IPS-20b (cell line): ENCODE measurements around the gene MAGI1.

Source experiments
- H3K27ac ChIP-seq: one replicate; pipeline ENCODE4 v1.5.1; 2013; ENCODE audit warnings: low read length
- H3K27me3 ChIP-seq: 2 replicates; pipeline ENCODE4 v1.6.1; 2013; ENCODE audit warnings: mild to moderate bottlenecking, low read length, inconsistent platforms; ENCODE audit not compliant: insufficient read depth
- H3K36me3 ChIP-seq: 2 replicates; pipeline ENCODE4 v1.6.1; 2013; ENCODE audit warnings: low read depth, mild to moderate bottlenecking, inconsistent platforms, low read length, moderate library complexity; ENCODE audit not compliant: insufficient read depth
- H3K4me1 ChIP-seq: 2 replicates; pipeline ENCODE4 v1.6.1; 2013; ENCODE audit warnings: mild to moderate bottlenecking, control low read depth, inconsistent platforms, low read length, moderate library complexity; ENCODE audit not compliant: insufficient read depth
- H3K4me3 ChIP-seq: 2 replicates; pipeline ENCODE4 v1.5.1; 2013; ENCODE audit warnings: mild to moderate bottlenecking, low read length, inconsistent platforms
- H3K9ac ChIP-seq: 2 replicates; pipeline ENCODE4 v1.6.1; 2013; ENCODE audit warnings: low read depth, mild to moderate bottlenecking, inconsistent platforms, low read length, moderate library complexity
- H3K9me3 ChIP-seq: 2 replicates; pipeline ENCODE4 v1.6.1; 2013; ENCODE audit warnings: mild to moderate bottlenecking, low read depth, low read length, inconsistent platforms; ENCODE audit not compliant: insufficient read depth

Gene MAGI1

DNA sequence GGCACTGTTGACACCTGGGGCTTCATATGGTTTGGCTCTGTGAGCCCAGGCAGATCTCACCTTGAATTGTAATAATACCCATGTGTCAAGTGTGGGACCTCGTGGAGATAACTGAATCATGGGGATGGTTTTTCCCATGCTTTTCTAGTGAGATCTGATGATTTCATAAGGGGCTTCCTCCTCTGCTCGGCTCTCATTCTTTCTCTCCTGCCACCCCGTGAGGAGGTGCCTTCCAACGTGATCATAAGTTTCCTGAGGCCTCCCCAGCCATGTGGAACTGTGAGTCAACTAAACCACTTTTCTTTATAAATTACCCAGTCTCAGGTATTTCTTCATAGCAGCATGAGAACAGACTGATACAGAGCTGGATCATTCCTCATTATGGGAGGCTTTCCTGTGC is 695.0 kb downstream of the MAGI1 start:
- no peak overlapping the region; the same call in 1 of the 2 replicates for H3K9ac ChIP-seq
- no peak overlapping the region for H3K4me3 ChIP-seq
- no peaks in the 10 kb centered on the region for H3K36me3 ChIP-seq
- no peaks in the 10 kb centered on the region for H3K9me3 ChIP-seq
- no peak overlapping the region for H3K27ac ChIP-seq
- no peaks in the 10 kb centered on the region; the same call in 1 of the 2 replicates for H3K27me3 ChIP-seq
- H3K4me1 ChIP-seq, result peaks cover 34% of the 10 kb centered on the region; the same call in 1 of the 2 replicates

DNA sequence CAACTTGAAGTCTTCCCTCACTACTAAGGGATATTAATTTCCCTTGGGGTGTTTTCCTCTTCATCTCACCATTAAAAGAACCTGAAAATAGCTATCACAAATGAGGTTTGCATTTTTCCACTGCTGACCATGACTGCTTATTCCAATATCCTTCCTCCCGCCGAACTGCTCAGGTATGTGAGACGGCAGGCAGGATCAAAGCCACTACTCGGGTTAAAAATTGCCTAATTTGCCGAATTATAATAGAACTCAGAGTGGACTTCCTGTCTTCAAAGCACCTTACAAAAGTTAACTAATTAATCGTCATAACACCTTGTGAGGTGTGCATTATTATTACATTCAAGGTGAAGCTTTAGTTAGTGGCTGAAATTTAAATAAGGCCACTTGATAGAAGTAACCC is 695.7 kb downstream of the MAGI1 start:
- no peak overlapping the region for H3K4me3 ChIP-seq
- H3K9me3 ChIP-seq, result no peaks in the 10 kb centered on the region
- no peak overlapping the region for H3K27ac ChIP-seq
- H3K4me1 ChIP-seq, result peaks cover 34% of the 10 kb centered on the region; the same call in 1 of the 2 replicates
- no peaks in the 10 kb centered on the region for H3K36me3 ChIP-seq
- no peak overlapping the region for H3K9ac ChIP-seq
- H3K27me3 ChIP-seq, result no peaks in the 10 kb centered on the region; the same call in 1 of the 2 replicates

DNA sequence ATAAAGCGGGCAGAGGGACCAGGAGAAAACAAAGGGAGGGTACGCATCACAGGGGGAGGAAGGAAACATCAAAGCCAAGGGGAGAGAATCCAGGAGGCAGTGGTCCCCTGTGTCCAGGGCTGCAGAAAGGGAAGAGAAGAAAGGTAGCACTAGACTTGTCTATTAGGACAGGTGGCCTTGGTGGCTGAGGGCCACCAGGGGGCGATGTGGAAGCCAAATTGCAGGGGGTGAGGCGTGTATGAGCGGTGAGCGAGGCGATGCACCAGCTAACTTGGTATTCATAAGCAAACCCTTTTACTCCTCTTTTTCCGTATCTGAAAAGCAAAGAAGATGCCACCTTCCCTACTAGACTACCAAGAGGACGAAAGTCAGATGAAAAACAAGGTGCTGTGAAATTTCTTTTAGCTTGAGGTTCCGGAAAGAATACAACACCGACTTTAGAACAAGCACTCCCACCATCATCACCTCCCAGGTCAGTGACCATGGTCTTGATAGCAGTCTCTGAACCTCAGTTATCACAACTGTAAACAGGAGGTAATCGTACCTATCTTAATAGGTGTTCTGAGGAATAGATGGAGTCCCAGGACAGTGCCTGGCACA is 696.5 kb downstream of the MAGI1 start:
- peaks cover 34% of the 10 kb centered on the region; the same call in 1 of the 2 replicates for H3K4me1 ChIP-seq
- no peak overlapping the region for H3K9ac ChIP-seq
- H3K27ac ChIP-seq, result no peak overlapping the region
- H3K9me3 ChIP-seq, result no peaks in the 10 kb centered on the region
- H3K27me3 ChIP-seq, result no peaks in the 10 kb centered on the region; the same call in 1 of the 2 replicates
- no peaks in the 10 kb centered on the region for H3K36me3 ChIP-seq
- no peak overlapping the region for H3K4me3 ChIP-seq

DNA sequence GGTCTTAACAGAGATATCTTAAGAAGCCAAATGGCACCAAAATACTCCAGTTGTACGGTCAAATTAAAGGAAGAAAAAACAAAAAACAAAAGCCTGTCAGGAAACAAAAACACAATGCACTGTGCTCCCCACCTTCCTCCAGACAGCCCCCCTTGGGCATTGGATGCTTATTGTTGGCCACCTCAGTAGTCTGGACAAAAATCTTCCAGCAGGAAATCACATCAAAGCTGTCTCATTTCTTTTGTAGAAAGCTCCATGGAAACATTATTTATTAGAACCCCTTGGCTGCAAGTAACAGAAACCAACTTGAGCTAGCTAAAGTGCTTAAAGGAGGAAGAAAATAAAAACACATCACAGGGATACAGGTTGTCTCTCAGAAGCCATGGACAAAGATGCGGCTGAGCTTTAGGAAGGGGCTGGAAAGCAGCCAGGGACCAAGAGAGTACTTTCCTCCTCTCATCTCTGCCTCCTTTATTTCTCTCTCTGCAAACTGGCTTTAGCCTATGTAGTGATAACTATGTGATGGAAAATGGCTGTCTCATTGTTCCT is 699.5 kb downstream of the MAGI1 start:
- Histone ChIP-seq H3K4me1 (peaks cover 19% of the 10 kb centered on the region; the same call in 1 of the 2 replicates), H3K27me3 (no peaks in the 10 kb centered on the region; the same call in 1 of the 2 replicates), H3K4me3 (no peak overlapping the region), H3K27ac (no peak overlapping the region), H3K9me3 (no peaks in the 10 kb centered on the region), H3K9ac (no peak overlapping the region), H3K36me3 (no peaks in the 10 kb centered on the region)

GRCh38 chr3:65338571-65338970 is 700.1 kb downstream of the MAGI1 start:
- no peak overlapping the region for H3K9ac ChIP-seq
- no peak overlapping the region for H3K27ac ChIP-seq
- peaks cover 13% of the 10 kb centered on the region; the same call in 1 of the 2 replicates for H3K4me1 ChIP-seq

GRCh38 chr3:65335587-65335986 is 703.1 kb downstream of the MAGI1 start:
- Histone ChIP-seq H3K4me3 (no peak overlapping the region), H3K9ac (no peak overlapping the region), H3K9me3 (no peaks in the 10 kb centered on the region), H3K36me3 (no peaks in the 10 kb centered on the region), H3K27ac (no peak overlapping the region), H3K4me1 (no peaks in the 10 kb centered on the region; the same call in 1 of the 2 replicates), H3K27me3 (no peaks in the 10 kb centered on the region)

More at GRCh38 chr3:65338571-65338970, 700.1 kb downstream of the MAGI1 start:
- Histone ChIP-seq H3K4me3 (no peak overlapping the region), H3K27me3 (no peaks in the 10 kb centered on the region; the same call in 1 of the 2 replicates), H3K9me3 (no peaks in the 10 kb centered on the region), H3K36me3 (no peaks in the 10 kb centered on the region)

DNA sequence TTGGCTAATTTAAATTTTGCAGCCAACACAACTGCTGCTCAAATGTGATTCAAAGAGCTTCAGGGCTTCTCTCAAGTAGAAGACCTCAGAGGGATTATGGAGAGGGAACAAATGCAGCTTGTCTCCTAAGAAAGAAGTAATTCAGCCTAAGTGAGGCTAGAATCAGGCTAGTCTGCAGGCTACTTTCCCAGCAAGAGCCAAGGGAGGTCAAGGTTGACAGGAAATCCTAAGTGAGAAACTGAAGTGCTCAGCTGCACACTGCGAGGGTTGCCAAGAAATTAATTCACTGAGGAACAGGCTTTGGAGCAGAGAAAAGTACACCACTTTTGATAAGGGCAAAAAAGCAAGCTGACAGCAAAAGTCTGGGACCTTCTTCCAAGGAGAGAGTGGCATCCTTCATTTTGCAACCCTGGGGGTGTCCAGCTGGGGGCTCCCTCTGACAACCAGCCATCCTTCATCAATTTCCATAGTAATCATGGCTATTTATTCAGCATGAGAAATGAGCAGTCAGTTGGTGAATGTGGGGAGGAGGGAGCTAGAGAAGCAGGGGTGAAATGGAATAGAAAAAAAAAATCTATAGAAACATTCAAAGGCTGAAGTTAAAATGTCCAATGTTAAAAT is 704.6 kb downstream of the MAGI1 start:
- Histone ChIP-seq H3K4me1 (no peaks in the 10 kb centered on the region; the same call in 1 of the 2 replicates), H3K4me3 (no peak overlapping the region), H3K36me3 (no peaks in the 10 kb centered on the region), H3K9me3 (no peaks in the 10 kb centered on the region), H3K27me3 (no peaks in the 10 kb centered on the region), H3K9ac (no peak overlapping the region), H3K27ac (no peak overlapping the region)

DNA sequence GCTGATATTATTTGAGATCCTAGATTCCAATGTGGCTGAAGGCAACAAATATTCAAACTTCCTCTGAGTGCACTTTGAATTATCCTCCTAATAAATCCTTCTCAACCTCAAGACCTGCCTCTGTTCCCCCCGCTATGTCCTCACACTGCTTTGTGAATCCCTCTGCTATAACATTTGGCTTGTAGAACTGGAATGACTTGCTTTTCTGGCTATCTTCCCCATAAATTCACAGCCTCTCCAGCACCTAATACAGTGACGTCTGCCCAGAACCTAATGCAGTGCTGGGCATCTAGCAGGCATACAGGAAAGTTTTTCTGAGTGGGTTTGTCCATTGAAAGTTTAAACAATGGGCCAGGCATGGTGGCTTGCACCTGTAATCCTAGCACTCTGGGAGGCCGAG is 707.0 kb downstream of the MAGI1 start:
- Histone ChIP-seq H3K27ac (no peak overlapping the region), H3K4me3 (no peak overlapping the region), H3K36me3 (no peaks in the 10 kb centered on the region), H3K9ac (no peak overlapping the region), H3K27me3 (no peaks in the 10 kb centered on the region), H3K9me3 (no peaks in the 10 kb centered on the region), H3K4me1 (no peaks in the 10 kb centered on the region; the same call in 1 of the 2 replicates)

- H3K9ac ChIP-seq, result no peak overlapping the region
- no peak overlapping the region for H3K4me3 ChIP-seq
- no peaks in the 10 kb centered on the region; the same call in 1 of the 2 replicates for H3K4me1 ChIP-seq
- H3K27me3 ChIP-seq, result no peaks in the 10 kb centered on the region
- no peaks in the 10 kb centered on the region for H3K36me3 ChIP-seq
- H3K9me3 ChIP-seq, result no peaks in the 10 kb centered on the region
- H3K27ac ChIP-seq, result no peak overlapping the region
Measured at GRCh38 chr3:65330072-65330471, 708.6 kb downstream of the MAGI1 start.

GRCh38 chr3:65328148-65328547 is 710.6 kb downstream of the MAGI1 start:
- H3K4me3 ChIP-seq, result no peak overlapping the region
- H3K36me3 ChIP-seq, result no peaks in the 10 kb centered on the region
- H3K27me3 ChIP-seq, result no peaks in the 10 kb centered on the region
- H3K9me3 ChIP-seq, result no peaks in the 10 kb centered on the region
- no peak overlapping the region for H3K9ac ChIP-seq
- H3K27ac ChIP-seq, result no peak overlapping the region
- no peaks in the 10 kb centered on the region for H3K4me1 ChIP-seq

- no peak overlapping the region for H3K4me3 ChIP-seq
- no peak overlapping the region for H3K9ac ChIP-seq
- no peak overlapping the region for H3K27ac ChIP-seq
- H3K4me1 ChIP-seq, result no peaks in the 10 kb centered on the region
- no peaks in the 10 kb centered on the region for H3K36me3 ChIP-seq
- no peaks in the 10 kb centered on the region for H3K27me3 ChIP-seq
- no peaks in the 10 kb centered on the region for H3K9me3 ChIP-seq
Measured at GRCh38 chr3:65326574-65326973, 712.1 kb downstream of the MAGI1 start.

- no peaks in the 10 kb centered on the region for H3K36me3 ChIP-seq
- H3K27ac ChIP-seq, result no peak overlapping the region
- H3K27me3 ChIP-seq, result no peaks in the 10 kb centered on the region
- no peak overlapping the region for H3K9ac ChIP-seq
- H3K9me3 ChIP-seq, result no peaks in the 10 kb centered on the region
- H3K4me1 ChIP-seq, result no peaks in the 10 kb centered on the region
- no peak overlapping the region for H3K4me3 ChIP-seq
Measured at GRCh38 chr3:65322910-65323309, 715.8 kb downstream of the MAGI1 start.
